Measurements from ENCODE around the gene SLC35A4.
"Not testable (repeated sequence)": the region's sequence is repeated elsewhere in the genome, so short reads cannot be mapped to it uniquely, and the experiment has no call there.

SLC35A4 gene

GRCh38 chr5:140590861-140591260, 26.2 kb downstream of the SLC35A4 start:
- DNase-seq (ENCODE audit: low read depth) = no peak

- no peak for DNase-seq (ENCODE audit: low read depth)
Observed at GRCh38 chr5:140591747-140592372, 27.2 kb downstream of the SLC35A4 start.

- not testable (repeated sequence) for DNase-seq (ENCODE audit: low read depth)
Observed at GRCh38 chr5:140593070-140593469, 28.4 kb downstream of the SLC35A4 start.

GRCh38 chr5:140594169-140594568, 29.5 kb downstream of the SLC35A4 start:
- DNase-seq (ENCODE audit: low read depth) = no peak

GRCh38 chr5:140595538-140596300, 31.1 kb downstream of the SLC35A4 start:
- no peak for DNase-seq (ENCODE audit: low read depth)

GRCh38 chr5:140596321-140596741, 31.7 kb downstream of the SLC35A4 start:
- DNase-seq (ENCODE audit: low read depth) = no peak

- DNase-seq (ENCODE audit: low read depth) = no peak
Observed at GRCh38 chr5:140598836-140599235, 34.2 kb downstream of the SLC35A4 start.

- no peak for DNase-seq (ENCODE audit: low read depth)
Observed at GRCh38 chr5:140600096-140600495, 35.5 kb downstream of the SLC35A4 start.

GRCh38 chr5:140602147-140602546, 37.5 kb downstream of the SLC35A4 start:
- no peak for DNase-seq (ENCODE audit: low read depth)

GRCh38 chr5:140603446-140603698, 38.7 kb downstream of the SLC35A4 start:
- not testable (repeated sequence) for DNase-seq (ENCODE audit: low read depth)

- no peak for DNase-seq (ENCODE audit: low read depth)
Observed at GRCh38 chr5:140603734-140604133, 39.1 kb downstream of the SLC35A4 start.

- DNase-seq (ENCODE audit: low read depth) = no peak
Observed at GRCh38 chr5:140605879-140606278, 41.3 kb downstream of the SLC35A4 start.

- no peak for DNase-seq (ENCODE audit: low read depth)
Observed at GRCh38 chr5:140607031-140607430, 42.4 kb downstream of the SLC35A4 start.

- DNase-seq (ENCODE audit: low read depth) = no peak
Observed at GRCh38 chr5:140608722-140609121, 44.1 kb downstream of the SLC35A4 start.

GRCh38 chr5:140609126-140609525, 44.5 kb downstream of the SLC35A4 start:
- DNase-seq (ENCODE audit: low read depth) = no peak

- DNase-seq (ENCODE audit: low read depth) = no peak
Observed at GRCh38 chr5:140611020-140611521, 46.4 kb downstream of the SLC35A4 start.

Data from activated T-cell treated with anti-CD3 and anti-CD28 coated beads for 24 hours (primary cell).